ENCODE results near the gene LST1.

Gene LST1

GRCh38 chr6:31621991-31622390, 35.9 kb downstream of the LST1 start:
- H3K4me3 ChIP-seq (ENCODE audit: insufficient read depth, low read length, poor library complexity, severe bottlenecking) = peak overlapping the region; percentile 64
- no peak for TF ChIP-seq EZH2phosphoT487 (conservative IDR thresholded peaks at IDR 0.05; ENCODE audit: low read length)
- TF ChIP-seq CTCF (IDR thresholded peaks at IDR 0.05; ENCODE audit: insufficient read depth, low read length, poor library complexity, severe bottlenecking) = no peak
- H3K9me3 ChIP-seq (ENCODE audit: insufficient read depth, low read length) = no peaks in the 10 kb centered on the region
- peak overlapping the region; percentile 78; the same call in 1 of the 2 replicates for H3K27ac ChIP-seq (ENCODE audit: low read depth, low read length)
- peaks cover 56% of the 10 kb centered on the region for H3K79me2 ChIP-seq (ENCODE audit: insufficient read depth, low read length)
- peaks cover 16% of the 10 kb centered on the region; the same call in 1 of the 2 replicates for H4K20me1 ChIP-seq (ENCODE audit: low read depth, low read length)
- no peak overlapping the region for H2AFZ ChIP-seq (ENCODE audit: low read depth, low read length, severe bottlenecking)
- peaks cover 50% of the 10 kb centered on the region for H3K36me3 ChIP-seq (ENCODE audit: low read length)
- H3F3A ChIP-seq (ENCODE audit: insufficient read depth) = peaks cover 25% of the 10 kb centered on the region
- no peaks in the 10 kb centered on the region for H3K9me2 ChIP-seq (replicated peaks; ENCODE audit: insufficient read depth, low read length)
- peak overlapping the region; percentile 84 for H3K4me2 ChIP-seq (ENCODE audit: low read depth, low read length, poor library complexity, severe bottlenecking)
- H3K9ac ChIP-seq (ENCODE audit: low read length) = peak overlapping the region; percentile 83
- H3K27me3 ChIP-seq (ENCODE audit: low read length) = no peaks in the 10 kb centered on the region

GRCh38 chr6:31622684-31623091, 36.6 kb downstream of the LST1 start:
- Histone ChIP-seq H3K79me2 (ENCODE audit: insufficient read depth, low read length) (peaks cover 61% of the 10 kb centered on the region), H3K27ac (ENCODE audit: low read depth, low read length) (no peak overlapping the region), H3K9me2 (replicated peaks; ENCODE audit: insufficient read depth, low read length) (no peaks in the 10 kb centered on the region), H4K20me1 (ENCODE audit: low read depth, low read length) (peaks cover 16% of the 10 kb centered on the region; the same call in 1 of the 2 replicates), H3F3A (ENCODE audit: insufficient read depth) (peaks cover 25% of the 10 kb centered on the region), H3K36me3 (ENCODE audit: low read length) (peaks cover 57% of the 10 kb centered on the region), H3K4me3 (ENCODE audit: insufficient read depth, low read length, poor library complexity, severe bottlenecking) (no peak overlapping the region), H2AFZ (ENCODE audit: low read depth, low read length, severe bottlenecking) (no peak overlapping the region), H3K9ac (ENCODE audit: low read length) (peak overlapping the region; percentile 83; the same call in 1 of the 2 replicates), H3K27me3 (ENCODE audit: low read length) (no peaks in the 10 kb centered on the region), H3K9me3 (ENCODE audit: insufficient read depth, low read length) (no peaks in the 10 kb centered on the region), H3K4me2 (ENCODE audit: low read depth, low read length, poor library complexity, severe bottlenecking) (peak overlapping the region; percentile 84)
- TF ChIP-seq CTCF (IDR thresholded peaks at IDR 0.05; ENCODE audit: insufficient read depth, low read length, poor library complexity, severe bottlenecking) (no peak), EZH2phosphoT487 (conservative IDR thresholded peaks at IDR 0.05; ENCODE audit: low read length) (no peak)

- TF ChIP-seq EZH2phosphoT487 (conservative IDR thresholded peaks at IDR 0.05; ENCODE audit: low read length) (no peak), CTCF (IDR thresholded peaks at IDR 0.05; ENCODE audit: insufficient read depth, low read length, poor library complexity, severe bottlenecking) (no peak)
- Histone ChIP-seq H3K9me3 (ENCODE audit: insufficient read depth, low read length) (no peaks in the 10 kb centered on the region), H3K4me2 (ENCODE audit: low read depth, low read length, poor library complexity, severe bottlenecking) (no peak overlapping the region), H3K36me3 (ENCODE audit: low read length) (peaks cover 67% of the 10 kb centered on the region), H3K27me3 (ENCODE audit: low read length) (no peaks in the 10 kb centered on the region), H3K79me2 (ENCODE audit: insufficient read depth, low read length) (peaks cover 61% of the 10 kb centered on the region), H2AFZ (ENCODE audit: low read depth, low read length, severe bottlenecking) (no peak overlapping the region), H3K4me3 (ENCODE audit: insufficient read depth, low read length, poor library complexity, severe bottlenecking) (no peak overlapping the region), H3K9ac (ENCODE audit: low read length) (no peak overlapping the region), H4K20me1 (ENCODE audit: low read depth, low read length) (peaks cover 16% of the 10 kb centered on the region; the same call in 1 of the 2 replicates), H3K27ac (ENCODE audit: low read depth, low read length) (no peak overlapping the region), H3K9me2 (replicated peaks; ENCODE audit: insufficient read depth, low read length) (no peaks in the 10 kb centered on the region), H3F3A (ENCODE audit: insufficient read depth) (peaks cover 19% of the 10 kb centered on the region)
Measured at GRCh38 chr6:31624070-31624469, 38.0 kb downstream of the LST1 start.
